ENCODE measurements around the gene CFAP20DC.
"Not testable (repeated sequence)": the region's sequence is repeated elsewhere in the genome, so short reads cannot be mapped to it uniquely, and the experiment has no call there.

Gene CFAP20DC

GRCh38 chr3:59023612-59024011 is 26.2 kb downstream of the CFAP20DC start:
- DNase-seq (ENCODE audit: low read depth in 2 of 2), result no peak

DNA sequence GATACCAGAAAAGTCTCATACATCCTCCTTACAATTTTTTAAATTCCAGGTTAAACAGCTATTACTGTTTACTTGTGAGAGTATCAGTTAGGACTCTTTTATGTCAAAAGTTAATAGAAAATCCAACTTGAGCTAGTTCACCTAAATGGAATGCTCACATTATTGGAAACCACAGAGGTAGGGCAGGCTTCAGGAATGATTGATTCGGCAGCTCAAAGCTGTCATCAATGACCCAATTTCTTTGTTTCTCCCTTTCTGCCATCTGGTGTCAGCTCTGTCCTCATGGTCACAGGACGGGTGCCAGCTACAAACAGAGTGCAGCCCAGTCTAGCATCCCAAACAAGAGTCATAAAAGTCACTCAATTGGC is 32.2 kb downstream of the CFAP20DC start:
- DNase-seq (ENCODE audit: low read depth in 2 of 2), result no peak

DNA sequence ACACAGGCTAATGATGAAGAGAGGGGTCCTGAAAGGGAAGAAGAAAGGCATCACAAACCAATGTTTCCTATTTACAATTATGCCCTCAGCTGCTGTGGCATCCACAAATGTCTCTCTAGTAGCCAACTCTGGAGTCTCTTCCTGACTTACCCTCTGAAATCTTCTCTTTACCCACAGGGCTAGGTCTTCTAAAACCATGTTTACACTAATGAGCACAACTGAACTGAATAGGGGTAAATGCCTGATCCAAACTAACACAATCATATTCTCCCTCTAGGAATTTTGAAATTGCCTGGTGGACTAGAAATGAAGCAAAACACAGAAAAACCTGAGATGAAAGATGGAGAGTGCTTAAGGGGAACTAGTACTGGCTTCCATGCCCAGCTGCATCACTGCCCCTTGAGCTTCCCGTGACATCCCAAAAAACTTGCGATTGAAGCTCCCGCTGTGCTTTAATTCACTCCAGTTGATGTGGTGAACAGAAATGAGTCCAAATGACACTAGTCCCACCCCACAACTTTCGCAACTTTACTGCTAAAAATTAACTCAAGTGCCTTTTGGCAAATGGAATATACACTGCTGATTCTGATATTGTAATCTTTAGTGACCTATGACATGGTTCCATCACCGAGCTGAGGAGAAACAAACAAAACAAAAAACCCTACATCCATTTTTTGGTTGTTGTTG is 32.8 kb downstream of the CFAP20DC start:
- DNase-seq (ENCODE audit: low read depth in 2 of 2), result no peak

GRCh38 chr3:59013611-59014010 is 36.2 kb downstream of the CFAP20DC start:
- DNase-seq (ENCODE audit: low read depth in 2 of 2), result no peak

- DNase-seq (ENCODE audit: low read depth in 2 of 2), result no peak
These were observed 42.9 kb downstream of the CFAP20DC start for GRCh38 chr3:59006634-59007517.

DNA sequence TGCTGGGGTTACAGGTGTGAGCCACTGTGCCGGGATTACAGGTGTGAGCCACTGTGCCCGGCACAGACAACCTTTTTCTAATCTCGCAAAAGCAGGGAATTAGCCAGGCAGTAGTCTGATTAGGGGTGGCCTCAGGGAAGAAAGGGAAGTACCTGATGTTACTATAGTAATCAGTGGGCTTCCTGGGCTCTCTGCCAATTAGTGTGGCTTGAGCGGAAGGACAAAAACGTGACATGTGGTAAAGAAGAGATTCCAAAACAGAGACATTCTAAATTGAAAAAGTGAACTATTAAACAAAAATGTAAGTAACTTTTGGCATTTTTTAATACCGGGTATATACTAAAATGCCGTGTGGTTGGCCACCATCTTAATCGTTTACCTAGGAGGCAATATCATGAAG is 48.1 kb downstream of the CFAP20DC start:
- DNase-seq (ENCODE audit: low read depth in 2 of 2), result no peak

DNA sequence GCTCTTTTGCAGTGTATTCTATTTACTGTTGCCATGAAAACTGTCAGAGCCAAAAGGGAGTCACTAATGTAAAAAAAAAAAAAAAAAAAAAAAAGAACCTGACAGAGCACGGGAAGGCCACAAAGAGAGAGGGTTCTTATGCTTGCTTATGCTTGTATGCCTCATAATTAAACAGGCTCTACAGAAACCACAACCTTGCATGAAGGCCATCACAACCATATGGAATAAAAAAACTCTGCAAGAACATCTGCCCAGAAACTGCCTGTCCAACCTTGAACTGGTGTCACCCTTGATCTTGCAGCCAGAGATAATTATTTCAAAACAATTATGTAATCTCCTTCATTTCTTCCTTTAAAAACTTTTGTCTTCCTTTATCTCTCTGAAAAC is 50.1 kb downstream of the CFAP20DC start:
- no peak for DNase-seq (ENCODE audit: low read depth in 2 of 2)

DNA sequence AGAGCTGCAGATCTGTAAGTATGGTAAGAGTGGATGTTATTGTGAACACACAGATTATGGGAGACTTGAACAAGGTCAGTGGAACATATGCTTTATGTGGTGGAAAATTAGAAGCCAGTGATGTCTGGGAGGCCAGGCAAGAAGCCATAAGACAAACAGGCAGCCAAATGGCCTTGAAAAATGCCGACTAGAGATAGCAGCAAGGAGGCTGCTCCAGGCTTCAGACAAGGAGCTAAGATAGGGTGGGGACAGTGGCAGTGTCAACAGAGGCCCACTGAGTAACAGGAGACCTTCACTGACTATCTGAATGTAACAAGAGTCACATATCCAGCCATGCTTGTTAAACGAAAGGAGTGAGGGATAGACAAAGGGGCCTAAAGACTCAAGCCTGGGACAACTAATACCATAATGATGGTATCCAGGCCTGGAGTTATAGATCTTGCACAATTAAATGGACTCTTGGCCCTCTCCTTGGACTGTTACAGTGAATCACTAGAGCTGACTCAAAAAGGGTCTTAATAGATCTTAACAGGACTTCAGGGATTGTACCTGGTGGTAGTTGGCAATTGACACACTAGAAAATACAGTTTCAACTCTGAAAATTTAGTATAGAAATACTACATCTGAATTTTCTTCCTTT is 50.6 kb downstream of the CFAP20DC start:
- DNase-seq (ENCODE audit: low read depth in 2 of 2), result no peak

- no peak for DNase-seq (ENCODE audit: low read depth in 2 of 2)
These were observed 51.2 kb downstream of the CFAP20DC start for GRCh38 chr3:58998476-58999117.

DNA sequence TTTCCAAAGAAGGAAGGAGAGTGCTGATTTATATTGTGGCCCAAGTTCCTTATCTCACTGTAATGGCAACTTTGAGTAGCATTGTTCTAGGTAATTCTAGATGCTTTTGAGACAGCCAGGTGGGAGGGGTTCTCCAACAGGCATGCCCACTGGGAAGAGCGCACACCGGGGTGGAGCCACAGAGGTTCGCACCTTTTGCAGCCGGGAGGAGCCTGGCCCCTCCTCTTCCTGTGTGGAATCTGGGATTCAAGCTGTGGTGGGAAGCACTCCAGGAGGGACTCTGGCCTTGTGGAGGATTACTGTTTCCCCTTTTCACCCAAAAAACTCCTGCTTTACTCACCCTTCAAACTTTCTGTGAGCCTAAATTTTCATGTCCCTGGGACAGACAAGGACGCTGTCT is 53.1 kb downstream of the CFAP20DC start:
- no peak for DNase-seq (ENCODE audit: low read depth in 2 of 2)

DNA sequence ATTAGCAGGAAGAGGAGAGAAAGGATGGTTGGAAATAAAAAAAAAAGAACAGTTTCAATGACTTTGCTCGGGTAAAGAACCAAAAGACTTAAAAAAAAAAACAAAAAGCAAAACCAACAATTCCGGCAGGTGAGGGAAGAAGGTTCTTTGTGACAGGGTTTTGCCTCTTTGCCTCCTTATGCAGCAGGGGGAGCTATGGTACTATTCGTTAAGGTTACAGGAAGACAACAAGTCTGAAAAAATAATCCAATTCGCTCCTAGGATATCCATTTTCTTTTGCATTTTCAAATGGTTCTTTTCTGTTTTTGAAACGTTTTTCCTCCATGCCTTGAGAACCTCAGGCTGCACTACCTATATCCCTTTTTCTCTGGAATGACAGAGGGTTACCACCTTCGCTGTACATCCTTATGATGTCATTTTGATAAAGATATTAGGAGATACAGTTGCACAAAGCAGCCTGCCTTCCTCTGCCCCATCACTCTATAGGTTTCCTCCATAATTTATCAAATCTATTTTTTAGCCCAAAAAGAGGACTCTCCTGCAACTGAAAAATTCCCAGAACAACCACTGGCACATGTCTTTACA is 55.0 kb downstream of the CFAP20DC start:
- no peak for DNase-seq (ENCODE audit: low read depth in 2 of 2)

DNA sequence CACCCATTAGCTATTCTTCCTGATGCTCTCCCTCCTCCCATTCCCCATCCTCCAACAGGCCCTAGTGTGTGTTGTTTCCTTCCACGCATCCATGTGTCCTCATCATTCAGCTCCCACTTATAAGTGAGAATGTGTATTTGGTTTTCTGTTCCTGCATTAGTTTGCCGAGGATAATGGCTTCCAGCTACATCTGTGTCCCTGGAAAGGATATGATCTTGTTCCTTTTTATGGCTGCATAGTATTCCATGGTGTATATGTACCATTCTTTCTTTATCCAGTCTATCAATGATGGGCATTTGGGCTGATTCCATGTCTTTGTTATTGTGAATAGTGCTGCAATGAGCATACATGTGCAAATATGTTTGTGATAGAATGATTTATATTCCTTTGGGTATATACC is 56.3 kb downstream of the CFAP20DC start:
- no peak for DNase-seq (ENCODE audit: low read depth in 2 of 2)

DNA sequence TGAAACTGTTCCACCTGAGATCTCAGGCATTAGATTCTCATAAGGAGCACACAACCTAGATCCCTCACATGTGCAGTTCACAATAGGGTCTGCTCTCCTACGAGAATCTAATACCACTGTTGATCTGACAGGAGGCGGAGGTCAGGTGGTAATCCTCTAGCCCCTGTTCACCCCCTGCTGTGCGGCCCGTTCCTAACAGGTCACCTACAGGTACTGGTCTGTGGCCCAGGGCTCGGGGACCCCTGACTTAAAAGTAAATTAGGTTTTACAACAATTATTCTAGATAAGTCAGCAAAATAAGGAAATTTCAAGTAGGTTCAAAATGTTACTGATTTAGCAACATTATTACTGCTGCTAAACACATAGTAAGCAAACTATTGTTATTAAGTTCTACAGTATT is 58.2 kb downstream of the CFAP20DC start:
- no peak for DNase-seq (ENCODE audit: low read depth in 2 of 2)

DNA sequence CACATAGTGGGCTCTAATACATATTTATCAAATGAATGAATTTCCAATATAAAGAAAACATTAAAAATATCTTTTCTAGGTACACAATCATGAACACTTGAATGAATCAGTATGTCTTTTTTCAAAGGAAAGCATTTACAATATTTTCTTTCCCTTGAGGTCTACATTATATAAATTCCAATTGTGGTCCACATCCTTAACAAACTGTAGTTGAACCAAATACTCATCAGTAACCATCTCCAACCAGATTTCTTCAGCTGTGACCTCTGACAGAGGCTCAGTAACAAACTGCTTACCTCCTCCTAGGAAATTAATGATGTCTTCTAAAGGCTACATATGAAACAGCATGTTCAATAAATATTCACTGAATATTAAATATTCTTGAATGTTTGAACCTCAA is 58.8 kb downstream of the CFAP20DC start:
- DNase-seq (ENCODE audit: low read depth in 2 of 2), result no peak

DNA sequence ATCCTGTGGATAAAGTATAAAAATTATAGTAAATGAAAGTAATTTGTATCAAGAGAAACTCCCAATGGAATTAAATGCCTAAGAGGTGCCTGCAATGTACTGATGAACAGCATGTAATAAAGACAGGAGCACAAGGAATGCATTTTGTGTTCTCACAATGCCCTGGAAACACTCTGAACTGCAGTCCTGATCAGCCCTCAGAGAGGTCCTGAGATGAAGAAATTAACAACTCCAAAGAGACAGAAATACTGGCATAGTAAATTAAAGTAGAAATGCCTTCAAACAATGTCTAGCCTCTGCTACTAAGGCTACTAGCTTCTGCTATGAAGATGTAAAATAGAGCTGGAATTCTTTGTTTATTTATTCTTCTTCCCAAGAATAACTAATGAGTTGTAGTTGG is 59.9 kb downstream of the CFAP20DC start:
- no peak for DNase-seq (ENCODE audit: low read depth in 2 of 2)

DNA sequence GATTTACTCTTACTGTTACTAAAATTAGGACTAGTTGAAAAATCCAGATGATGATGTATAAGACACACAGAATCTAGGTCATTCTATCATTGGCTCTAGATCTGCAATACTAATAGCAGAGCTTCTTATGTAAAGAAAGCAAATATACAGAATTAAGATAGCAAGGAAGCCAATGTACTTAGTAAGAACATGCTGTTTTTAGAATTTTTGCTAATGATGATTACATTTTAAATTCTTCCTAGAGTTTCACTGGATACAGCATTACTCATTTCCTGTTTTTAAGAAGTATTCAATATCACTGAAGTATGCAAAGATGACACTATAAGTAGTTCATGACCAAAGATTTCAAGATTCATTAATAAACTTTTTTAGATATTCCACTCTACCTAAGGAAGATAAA is 60.7 kb downstream of the CFAP20DC start:
- no peak for DNase-seq (ENCODE audit: low read depth in 2 of 2)

DNA sequence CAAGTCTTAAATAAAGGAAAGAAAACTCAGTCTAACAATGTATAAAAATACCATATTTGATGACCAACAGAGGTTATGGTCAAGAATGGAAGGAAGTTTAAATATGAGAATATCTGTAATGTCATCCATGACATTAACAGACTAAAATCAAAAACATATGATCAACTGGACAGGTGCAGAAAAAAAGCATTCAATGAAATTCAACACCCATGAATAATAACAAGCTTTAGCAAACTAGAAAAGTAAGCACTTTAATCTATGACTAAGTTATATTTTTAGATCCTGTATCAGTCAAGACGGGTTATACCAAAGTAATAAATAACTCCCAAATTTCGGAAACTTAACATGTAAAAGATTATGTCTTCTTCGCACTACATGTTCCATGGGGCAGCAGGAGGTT is 61.8 kb downstream of the CFAP20DC start:
- no peak for DNase-seq (ENCODE audit: low read depth in 2 of 2)

DNA sequence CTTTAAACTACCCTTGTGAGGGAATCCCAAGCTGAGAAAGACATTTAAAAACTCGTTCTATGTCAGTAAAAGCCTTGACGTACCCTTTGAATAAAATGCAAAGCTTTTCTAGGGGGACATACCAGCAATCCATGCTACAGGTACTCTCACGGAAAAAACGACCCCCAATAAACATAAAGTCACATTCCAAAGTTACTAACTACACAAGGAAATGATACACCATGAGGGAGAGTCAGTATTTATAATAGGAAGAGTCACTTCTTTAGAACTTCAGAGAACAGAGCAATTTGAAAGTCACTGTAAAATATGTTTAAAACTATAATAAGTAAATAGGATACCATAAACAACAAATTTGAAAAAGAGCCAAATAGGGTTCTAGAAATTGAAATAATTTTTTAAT is 63.2 kb downstream of the CFAP20DC start:
- no peak for DNase-seq (ENCODE audit: low read depth in 2 of 2)

DNA sequence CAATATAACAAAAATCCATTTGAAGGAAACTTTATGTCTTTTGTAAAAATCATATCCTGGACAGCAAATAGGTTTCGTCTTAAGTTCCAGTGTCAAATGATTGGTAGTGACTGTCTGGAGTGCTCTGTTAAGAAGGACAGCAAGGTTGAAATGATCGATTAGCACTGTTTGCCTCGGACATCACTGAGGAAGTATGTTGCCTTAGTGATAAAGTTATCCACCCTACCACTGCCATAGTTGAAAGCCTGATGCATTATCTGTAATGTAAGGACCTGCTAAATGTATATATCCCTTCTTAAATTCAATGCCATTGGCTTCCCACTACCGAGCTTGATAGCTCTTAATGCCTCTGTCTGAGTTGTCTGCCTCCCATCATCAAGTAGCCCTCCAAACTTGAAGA is 70.0 kb downstream of the CFAP20DC start:
- DNase-seq (ENCODE audit: low read depth in 2 of 2), result no peak

DNA sequence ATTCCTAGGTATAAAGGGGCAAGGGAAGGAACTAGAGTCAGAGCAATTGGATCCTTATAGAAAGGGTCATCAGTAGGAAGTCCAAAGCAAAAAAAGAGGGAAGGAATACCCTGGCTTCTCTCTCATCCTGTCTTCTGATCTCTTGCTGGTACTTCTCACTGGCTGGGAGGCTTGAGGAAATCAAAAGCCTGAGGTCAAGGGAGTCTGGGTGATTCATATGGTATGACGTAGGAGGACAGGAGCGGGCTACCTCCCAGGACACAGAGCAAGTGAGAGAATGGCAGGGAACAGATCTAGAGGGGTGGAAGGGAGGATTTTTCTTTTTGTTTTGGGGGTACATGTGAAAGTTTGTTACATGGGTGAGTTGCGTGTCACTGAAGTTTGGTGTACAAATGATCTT is 76.0 kb downstream of the CFAP20DC start:
- no peak for DNase-seq (ENCODE audit: low read depth in 2 of 2)

GRCh38 chr3:58967866-58968265 is 82.0 kb downstream of the CFAP20DC start:
- DNase-seq (ENCODE audit: low read depth in 2 of 2), result not testable (repeated sequence)

GRCh38 chr3:58965865-58966264 is 84.0 kb downstream of the CFAP20DC start:
- DNase-seq (ENCODE audit: low read depth in 2 of 2), result no peak
